IPS DF 19.7 (cell line): ENCODE data around the gene GET4.
"Not testable (repeated sequence)": the region's sequence is repeated elsewhere in the genome, so short reads cannot be mapped to it uniquely, and the experiment has no call there.

ENCODE experiments used
- DNase-seq: peaks from one replicate; pipeline ENCODE4 v3.0.0-alpha.2; 2013; ENCODE audit warnings: low read depth, low spot score

Gene GET4

DNA sequence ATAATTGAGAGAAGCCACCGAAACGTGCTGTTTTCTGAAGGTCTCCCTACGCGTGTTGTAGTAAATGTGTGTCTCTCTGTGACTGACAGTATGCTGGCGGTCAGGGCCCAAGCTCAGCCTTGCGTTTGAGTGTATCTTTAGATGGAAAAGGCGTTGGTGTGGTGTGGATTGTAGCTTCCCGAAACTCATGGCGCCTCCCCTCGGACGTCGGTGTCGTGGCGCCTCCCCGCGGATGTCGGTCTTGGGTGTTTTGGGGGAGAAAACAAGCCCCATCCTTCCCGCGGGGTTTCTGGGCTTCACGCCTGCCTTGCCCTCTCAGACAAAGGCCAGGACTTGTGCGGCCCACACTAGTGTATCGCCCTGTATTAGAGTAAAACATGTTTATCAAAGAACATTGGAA lies 31.3 kb upstream of the GET4 start:
- no peak for DNase-seq

DNA sequence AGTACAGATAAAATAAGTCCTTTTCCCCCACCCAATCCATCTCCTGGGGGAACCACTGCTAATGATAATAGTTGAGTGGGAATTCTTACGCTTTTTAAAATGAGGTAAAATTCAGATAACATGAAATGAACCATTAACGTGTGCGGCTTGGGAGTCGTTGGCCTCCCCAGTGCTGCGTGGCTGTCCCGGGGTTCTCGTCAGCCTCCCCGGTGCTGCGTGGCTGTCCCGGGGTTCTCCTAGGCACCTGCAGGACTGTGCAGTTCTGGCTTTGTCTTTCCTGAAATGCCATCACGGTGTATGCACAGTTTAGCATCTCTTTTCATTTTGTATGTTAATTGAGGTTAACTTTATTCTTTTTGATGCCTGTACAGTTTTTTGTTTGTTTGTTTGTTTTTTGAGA lies 30.6 kb upstream of the GET4 start:
- no peak for DNase-seq

DNA sequence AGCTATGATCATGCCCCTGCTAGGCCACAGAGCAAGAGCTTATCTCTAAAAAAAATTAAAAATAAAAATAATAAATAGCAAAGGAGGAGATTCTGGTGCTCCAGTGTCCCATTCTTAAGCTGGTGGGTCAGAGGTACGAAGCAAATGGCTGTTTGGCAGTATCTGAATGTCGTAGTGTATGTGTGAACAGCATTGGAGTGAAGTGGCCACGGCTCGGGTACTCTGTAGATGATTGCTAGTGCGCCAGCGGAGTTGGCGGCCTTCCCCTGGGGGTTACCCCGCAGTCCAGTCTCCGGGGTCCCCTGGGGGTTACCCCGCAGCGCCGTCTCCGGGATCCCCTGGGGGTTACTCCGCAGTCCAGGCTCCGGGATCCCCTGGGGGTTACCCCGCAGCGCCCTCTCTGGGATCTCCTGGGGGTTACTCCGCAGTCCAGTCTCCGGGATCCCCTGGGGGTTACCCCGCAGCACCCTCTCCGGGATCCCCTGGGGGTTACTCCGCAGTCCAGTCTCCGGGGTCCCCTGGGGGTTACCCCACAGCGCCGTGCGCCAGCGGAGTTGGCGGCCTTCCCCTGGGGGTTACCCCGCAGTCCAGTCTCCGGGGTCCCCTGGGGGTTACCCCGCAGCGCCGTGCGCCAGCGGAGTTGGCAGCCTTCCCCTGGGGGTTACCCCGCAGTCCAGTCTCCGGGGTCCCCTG lies 29.2 kb upstream of the GET4 start:
- not testable (repeated sequence) for DNase-seq

DNA sequence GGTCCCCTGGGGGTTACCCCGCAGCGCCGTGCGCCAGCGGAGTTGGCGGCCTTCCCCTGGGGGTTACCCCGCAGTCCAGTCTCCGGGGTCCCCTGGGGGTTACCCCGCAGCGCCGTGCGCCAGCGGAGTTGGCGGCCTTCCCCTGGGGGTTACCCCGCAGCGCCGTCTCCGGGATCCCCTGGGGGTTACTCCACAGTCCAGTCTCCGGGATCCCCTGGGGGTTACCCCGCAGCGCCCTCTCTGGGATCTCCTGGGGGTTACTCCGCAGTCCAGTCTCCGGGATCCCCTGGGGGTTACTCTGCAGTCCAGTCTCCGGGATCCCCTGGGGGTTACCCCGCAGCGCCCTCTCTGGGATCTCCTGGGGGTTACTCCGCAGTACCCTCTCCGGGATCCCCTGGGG lies 28.6 kb upstream of the GET4 start:
- DNase-seq = not testable (repeated sequence)

DNA sequence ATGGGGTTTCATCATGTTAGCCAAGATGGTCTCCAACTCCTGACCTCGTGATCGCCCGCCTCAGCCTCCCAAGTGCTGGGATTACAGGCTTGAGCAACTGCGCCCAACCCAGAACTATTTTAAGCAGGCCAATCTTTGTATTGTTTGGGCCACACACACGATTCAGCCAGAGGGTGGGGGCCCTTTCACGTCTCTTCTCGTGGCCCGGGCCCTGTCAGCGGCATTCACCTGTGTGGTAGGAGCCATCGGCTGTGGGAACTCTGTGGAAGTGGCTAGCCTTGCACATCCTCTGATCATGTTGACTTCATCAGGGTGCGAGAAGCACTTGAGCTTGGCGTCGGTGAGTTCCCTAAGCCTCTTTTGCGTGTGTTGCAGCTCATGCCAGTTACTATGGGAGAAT lies 27.2 kb upstream of the GET4 start:
- DNase-seq = no peak

DNA sequence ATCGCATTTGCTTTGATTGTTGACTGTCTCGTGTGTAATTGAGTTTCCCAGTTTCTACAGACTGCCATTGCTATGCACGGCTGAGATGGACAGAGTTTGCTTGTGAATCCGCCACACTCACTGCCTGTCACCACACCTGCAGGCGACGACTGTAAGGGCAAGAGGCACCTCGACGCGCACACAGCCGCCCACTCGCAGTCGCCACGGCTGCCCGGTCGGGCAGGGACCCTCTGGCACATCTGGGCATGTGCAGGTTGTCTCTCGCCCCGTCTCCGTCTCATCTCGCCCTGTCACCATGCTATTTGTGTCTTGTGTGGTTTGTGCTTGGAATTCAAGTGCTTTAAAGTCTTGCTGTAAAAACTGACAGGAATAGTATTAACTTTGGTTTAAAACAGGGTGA lies 26.6 kb upstream of the GET4 start:
- DNase-seq = no peak

DNA sequence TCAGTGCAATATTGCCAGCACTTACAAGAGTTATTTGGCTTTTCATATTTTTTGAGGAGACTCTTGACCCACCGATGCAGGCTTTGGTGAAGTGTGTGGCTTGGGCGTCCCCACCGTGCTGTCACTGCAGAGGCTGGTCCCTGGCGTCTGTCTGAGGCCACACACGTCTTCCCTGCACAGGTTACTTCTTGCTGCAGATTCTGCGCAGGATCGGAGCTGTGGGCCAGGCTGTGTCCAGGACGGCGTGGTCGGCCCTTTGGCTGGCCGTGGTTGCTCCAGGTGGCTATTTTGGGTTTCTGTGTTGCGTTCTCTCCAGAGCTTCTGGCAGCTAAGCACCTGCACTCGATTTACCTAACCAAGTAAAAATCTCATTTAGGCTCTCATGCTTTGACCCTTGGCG lies 25.1 kb upstream of the GET4 start:
- DNase-seq = no peak

DNA sequence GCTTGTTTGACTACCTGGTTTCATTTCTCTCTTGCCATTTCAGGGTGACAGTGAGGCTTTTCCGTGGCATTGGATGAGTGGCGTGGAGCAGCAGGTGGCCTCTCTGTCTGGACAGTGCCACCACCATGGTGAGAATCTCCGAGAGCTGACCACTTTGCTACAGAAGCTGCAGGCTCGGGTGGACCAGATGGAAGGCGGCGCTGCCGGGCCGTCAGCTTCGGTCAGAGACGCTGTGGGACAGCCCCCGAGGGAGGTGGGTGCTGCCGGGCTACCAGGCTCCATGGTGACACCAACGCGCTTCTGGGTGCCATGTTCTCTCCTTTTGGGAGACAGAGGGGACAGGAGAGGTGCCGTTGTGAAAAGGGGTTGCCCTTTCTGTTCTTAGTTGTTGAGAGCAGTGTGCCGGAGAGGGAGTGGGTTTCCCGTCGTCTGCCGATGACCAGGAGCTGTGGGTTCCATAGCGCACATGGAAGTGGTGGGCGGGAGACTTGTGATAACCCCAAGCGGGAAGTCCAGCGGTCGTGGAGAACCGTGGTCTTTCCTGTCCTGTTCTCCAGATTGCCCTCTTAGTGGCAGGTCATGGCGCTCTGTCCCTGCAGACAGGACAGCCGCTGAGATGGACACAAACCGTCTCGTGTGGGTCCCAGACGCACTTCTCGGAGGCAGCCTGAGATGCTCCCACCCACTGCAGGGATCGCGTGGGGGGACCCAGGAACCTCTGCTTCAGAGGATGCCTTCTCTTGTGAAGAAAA lies 22.8 kb upstream of the GET4 start:
- DNase-seq = no peak

DNA sequence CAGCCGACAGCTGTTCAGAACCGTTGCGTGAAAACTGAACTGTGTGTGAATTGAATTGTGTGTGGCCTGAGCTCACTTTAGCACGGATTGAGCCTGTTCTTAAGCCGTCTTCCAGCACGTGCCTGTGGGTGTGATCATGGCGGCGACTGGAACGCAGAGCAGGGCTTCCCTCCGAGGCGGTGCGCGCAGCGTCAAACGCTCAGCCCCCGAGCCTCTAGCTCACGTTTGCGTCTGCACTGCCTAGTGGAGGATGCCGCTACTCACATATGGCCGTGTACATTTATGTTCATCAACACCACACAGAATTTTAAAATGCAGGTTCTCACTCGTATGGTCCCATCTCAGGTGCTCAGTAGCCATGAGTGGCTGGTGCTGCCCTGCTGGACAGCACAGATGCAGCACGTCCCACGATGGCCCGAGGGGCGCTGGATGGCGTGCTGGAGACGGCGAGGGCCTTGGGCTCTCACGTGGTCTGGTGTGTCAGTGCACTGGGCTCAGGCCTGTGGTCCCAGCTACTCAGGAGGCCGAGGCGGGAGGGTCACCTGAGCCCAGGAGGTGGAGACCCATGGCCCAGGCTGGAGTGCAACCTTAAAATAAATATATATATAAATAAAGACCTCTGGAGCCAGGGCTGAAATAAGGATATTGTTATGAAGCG lies 22.1 kb upstream of the GET4 start:
- DNase-seq = no peak

DNA sequence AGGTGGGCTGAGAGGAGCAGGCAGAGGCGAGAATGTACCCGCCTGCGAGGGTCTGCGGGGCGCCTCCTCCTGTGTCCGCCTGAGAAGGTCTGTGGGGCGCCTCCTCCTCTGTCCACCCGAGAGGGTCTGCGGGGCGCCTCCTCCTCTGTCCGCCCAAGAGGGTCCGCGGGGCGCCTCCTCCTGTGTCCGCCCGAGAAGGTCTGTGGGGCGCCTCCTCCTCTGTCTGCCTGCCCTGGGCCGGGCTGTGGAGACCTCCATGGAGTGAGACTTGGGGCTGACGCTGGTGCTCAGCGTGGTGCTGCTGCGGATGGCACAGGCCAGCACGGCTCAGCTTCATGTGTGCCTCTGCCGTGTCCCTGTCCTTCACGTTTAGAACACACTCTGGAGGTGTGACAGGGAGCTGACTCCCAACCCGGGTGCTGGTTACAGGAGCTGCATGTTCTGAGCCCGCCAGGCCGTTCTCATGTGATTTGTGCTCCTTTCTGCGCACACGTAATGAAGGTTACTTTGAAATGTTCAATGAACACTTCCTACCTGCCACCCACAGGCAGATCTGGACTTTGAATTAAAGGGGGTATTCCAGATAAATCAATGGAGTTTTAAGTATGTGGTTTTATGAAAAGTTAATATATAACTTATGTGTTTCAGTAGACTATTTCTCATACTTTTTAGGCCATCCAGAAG lies 20.5 kb upstream of the GET4 start:
- DNase-seq = no peak

DNA sequence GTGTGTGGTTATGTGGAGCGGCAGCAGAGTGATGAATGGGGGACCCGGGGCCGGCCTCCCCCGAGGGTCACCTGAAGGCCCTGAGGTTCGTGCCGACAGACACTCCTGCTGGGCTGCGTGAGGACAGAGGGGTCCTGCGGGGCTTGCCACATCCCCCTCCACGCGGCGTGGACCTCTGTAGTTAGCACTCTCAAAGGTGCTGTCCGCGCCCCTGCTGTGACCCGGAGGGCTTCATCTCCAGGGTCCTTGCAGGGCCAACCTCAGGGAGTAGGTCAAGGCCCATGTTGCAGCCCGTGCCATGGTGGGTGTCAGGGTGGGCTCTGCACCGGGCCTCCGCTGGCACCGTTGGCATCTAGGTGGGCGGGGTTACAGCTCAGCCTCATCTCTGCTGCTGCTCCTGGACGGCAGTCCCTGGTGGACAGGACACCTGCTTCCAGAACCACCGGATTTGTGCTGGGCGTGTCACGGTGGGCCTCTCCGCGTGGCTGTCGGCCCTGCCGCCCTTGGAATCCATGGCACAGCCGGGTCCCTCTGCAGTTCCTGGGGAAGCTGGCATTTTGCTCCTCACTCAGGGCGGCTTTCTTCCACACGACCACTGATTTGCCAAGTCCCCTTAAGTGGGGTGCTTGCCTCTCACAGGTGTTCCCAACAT lies 19.8 kb upstream of the GET4 start:
- DNase-seq = no peak

DNA sequence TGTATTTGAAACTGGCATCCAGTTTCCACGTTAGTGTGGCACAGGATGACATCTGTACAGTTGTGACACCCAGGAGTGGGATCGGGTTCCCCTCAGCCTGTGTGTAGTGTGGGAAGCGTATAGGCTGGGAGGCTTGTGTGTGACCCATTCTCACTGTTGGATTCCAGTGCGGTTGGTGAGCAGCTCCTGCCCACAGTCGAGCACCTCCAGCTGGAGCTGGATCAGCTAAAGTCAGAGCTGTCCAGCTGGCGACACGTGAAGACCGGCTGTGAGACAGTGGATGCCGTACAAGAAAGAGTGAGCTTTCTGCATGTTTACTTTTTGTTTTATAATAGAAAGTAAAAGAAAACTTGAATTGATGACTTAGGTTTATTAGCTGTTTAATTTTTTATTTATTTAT lies 18.7 kb upstream of the GET4 start:
- no peak for DNase-seq

DNA sequence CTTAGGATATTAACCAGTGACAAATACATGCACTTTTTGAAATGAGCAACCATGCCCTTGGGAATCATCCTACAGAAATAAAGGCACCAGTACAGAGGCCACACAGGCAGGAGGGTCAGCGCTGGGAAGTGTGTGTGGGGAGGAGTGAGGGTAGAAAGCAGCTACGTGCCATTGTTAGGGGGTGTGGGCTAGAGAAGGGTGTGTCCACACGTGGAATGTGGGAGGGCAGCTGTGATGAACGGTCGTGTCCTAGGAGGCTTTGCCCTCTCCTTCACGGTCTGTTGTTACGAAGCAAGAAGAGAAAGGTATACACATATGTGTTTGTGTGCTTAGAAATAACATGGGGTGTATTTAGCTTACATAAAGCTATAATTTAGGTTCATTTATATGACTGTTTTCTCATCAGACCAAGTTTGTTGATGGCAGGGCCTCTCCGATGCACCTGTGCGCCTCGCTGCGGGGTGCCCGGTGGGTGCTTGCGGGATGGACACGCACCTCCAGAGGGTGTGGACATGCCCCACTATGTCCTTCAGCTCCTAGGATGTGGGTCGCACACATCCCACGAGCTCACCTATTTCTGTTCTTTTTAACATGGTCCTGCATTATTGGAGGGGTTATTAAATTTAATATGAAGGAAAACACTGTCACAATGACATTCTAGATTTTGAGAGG lies 16.9 kb upstream of the GET4 start:
- no peak for DNase-seq

DNA sequence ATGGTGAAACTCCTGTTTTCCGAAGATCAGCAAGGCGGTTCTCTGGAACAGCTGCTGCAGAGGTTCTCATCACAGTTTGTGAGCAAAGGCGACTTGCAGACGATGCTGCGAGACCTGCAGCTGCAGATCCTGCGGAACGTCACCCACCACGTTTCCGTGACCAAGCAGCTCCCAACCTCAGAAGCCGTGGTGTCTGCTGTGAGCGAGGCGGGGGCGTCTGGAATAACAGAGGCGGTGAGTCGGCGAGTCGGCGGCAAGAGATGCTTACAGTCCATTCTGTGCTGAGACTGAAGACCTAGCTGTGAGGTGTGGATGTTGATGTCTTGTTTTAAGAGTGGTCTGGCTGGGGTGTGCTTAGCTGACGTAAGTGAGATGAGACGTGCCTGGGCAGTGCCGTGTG lies 16.2 kb upstream of the GET4 start:
- DNase-seq = no peak

DNA sequence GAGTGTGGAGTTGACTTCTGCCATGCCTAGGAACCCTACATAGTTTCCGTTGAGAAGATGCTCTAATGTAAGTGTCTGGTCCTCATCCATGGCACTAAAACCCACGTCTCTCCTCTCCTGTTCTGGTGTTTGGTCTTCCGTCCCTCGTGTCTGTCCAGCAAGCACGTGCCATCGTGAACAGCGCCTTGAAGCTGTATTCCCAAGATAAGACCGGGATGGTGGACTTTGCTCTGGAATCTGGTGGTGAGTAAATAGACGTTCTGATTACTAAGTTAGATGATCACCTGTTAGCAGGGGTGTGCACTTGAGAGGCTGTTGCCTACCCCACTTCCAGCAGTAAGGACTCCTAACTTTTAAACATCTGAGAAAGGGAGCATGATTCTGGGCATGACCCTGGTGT lies 15.1 kb upstream of the GET4 start:
- no peak for DNase-seq

DNA sequence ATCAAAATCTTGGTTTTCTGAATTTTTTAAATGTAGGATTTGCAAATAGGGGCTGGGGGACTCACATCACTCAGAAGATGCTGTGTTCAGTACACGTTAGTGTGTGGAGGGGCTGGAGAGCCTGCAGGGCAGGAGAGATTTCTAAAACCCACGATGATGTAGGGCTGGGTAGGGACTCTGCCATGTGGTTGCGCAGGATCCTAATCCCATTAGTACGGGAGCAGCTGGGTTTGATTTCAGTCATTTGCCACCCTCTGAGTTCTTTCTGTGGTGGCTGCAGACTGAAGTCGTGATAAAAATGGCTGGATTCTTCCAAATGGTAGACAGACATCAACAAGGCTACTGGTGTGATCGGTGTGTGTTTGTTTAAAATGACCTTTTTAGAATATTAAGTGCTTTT lies 14.2 kb upstream of the GET4 start:
- no peak for DNase-seq

DNA sequence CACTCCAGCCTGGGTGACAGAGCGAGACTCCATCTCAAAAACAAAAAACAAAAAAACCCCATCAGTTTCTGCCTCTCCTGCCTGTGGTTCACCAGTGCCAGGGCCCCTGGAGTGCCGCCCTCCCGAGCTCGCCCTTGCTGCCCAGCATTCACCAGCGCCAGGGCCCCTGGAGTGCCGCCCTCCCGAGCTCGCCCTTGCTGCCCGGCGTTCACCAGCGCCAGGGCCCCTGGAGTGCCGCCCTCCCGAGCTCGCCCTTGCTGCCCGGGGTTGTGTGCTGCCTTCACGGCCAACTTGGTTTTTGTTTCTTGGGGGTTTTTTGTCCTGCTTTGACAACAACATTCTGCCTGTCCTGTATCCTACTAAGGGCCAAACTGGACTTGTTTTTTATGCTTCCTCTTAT lies 13.2 kb upstream of the GET4 start:
- DNase-seq = no peak

DNA sequence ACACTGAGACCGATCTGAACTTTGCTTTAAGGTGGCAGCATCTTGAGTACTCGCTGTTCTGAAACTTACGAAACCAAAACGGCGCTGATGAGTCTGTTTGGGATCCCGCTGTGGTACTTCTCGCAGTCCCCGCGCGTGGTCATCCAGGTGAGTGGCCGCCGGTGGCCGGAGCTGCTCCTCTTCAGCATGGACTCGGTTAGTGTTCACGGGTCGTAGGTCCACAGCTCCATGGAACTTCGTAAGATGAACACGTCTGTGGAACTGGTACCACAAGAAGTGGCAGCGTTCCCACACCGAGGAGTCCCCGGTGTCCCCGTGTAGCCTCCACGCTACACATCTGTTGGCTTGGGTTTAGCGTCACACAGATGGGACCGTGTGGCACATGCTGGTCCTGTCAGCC lies 10.4 kb upstream of the GET4 start:
- no peak for DNase-seq

DNA sequence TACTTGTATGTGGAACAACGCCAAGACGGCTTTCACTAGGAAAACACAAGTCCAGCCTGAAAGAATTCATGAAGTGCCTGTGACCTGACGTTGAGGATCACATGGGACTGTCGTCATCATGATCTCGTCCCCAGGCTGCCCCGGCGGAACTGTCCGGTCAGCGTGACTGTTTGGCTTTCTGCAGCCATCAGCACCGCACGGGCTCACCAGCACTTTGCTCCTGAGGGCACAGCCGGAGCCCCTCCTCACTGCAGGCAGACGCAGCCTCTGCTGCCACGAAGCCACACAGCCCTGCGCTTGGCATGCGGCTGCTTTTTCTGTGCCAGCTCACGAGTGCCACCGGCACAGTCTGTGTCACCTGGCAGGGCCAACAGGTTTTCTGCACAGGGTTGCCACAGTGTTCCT lies 9.4 kb upstream of the GET4 start:
- no peak for DNase-seq

DNA sequence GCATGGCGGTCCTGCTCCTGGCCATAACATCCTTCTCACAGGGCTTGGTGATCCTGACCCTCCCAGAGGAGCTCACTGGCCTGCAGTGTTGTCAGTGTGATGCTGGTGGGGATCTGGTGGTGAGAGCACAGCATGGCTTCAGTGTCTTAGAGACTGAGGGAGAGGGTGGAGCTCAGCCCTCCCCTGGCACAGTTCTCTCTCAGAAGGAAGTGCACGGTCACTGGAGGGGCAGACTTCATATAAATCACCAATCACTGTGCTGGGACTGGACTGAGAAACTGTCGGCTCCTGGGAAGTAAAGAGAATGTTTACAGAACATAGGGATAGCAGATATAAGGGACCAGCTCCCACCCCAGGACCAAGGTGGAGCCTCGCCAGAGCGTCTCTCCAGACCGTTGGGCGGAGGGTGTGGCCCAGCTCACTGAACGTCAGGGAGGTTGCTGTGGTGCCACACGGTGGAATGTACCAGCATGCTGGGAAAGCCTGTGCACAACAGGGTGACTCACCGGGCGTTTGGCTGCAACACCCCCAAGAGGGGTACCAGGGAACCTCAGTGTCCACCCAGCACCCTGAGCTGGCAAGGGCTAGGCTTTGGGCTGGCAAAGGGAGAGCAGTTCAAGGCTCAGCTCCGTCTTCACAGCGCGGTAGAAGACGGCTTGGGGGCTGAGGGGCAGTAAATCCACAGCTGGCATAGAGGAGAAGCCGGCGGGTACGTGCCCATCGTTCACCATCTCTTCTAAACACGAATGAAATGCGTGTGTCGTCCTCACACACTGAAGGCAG lies 8.8 kb upstream of the GET4 start:
- DNase-seq = no peak

DNA sequence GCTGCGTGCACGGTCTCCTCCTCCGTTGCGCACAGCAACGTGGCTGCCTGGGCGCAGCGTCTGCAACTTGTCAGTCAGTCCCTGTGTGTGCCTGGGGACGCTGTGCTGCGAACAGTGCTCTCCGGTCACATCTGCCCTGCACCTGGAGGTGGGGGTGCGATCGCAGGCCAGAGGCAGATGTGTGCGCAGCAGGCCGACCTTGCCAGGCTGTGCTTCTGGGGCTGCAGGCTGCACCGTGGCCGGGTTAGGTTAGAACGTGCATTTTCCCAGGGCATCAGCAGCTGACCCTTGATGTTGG lies 8.2 kb upstream of the GET4 start:
- no peak for DNase-seq
